ENCODE data around the gene ST8SIA1. TPM values are rescaled to one million over a fixed set of nuclear protein-coding genes. Genes with fewer than 3 reads are reported as not detected.

Gene ST8SIA1
- total RNA-seq, 2 experiments from 2014 or later, result 9.5 to 9.6 TPM

Other genes with a start within 250 kb of the ST8SIA1 start
- 10 to 100 TPM; 32.6 to 32.8 TPM for gene C2CD5, start 209.8 kb upstream of the ST8SIA1 start, total RNA-seq